Vagina (tissue), 2 donors: Measurements from ENCODE around the gene CXCL6.

Experiments
- CTCF ChIP-seq, 3 experiments: fragments of 450-650 bp in 2 of 3; fragments of 200-600 bp in 1 of 3; sonication (generic) in 1 of 3; IDR thresholded peaks; one replicate each; pipeline ENCODE4 v1.5.1; 2017 to 2019; ENCODE audit warnings: antibody characterized with exemption in 3 of 3, mild to moderate bottlenecking in 2 of 3, moderate library complexity in 2 of 3
- POLR2A ChIP-seq, 2 donors: fragments of 450-650 bp; IDR thresholded peaks; one replicate each; pipeline ENCODE4 v1.6.1; 2017; ENCODE audit warnings: antibody characterized with exemption in 2 of 2, mild to moderate bottlenecking in 2 of 2, moderate library complexity in 2 of 2
- POLR2AphosphoS5 ChIP-seq, 2 donors: sonication (generic); formaldehyde crosslinking; IDR thresholded peaks; one replicate each; pipeline ENCODE4 v1.9.0; 2017; ENCODE audit warnings: antibody characterized with exemption in 2 of 2, mild to moderate bottlenecking in 2 of 2, low read depth in 1 of 2; ENCODE audit not compliant: insufficient read depth in 1 of 2

DNA sequence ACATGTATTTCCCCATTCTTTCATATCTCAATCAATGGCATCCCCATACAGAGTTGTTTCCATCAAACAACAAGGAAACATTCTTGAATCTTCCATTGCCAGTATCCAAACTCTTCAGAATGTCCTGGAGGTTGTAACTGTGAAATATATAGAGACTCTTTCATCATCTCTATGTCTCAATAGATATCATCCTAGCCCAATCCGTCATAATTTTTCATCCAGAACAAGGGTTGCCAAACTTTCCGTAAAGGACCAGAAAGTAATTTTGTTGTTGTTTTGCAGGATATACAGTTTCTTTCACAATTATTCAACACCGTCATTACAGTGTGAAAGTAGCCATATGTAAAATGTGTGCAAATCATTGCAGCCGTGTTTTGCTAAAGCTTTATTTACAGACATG is 15.2 kb upstream of the CXCL6 start:
- TF ChIP-seq POLR2A (IDR thresholded peaks at IDR 0.05) (no peak), CTCF (IDR thresholded peaks at IDR 0.05) (no peak), POLR2AphosphoS5 (IDR thresholded peaks at IDR 0.05; ENCODE audit: insufficient read depth in 1 of 2, low read depth in 1 of 2) (no peak)
